ENCODE measurements around the gene SHISA6.

DNA sequence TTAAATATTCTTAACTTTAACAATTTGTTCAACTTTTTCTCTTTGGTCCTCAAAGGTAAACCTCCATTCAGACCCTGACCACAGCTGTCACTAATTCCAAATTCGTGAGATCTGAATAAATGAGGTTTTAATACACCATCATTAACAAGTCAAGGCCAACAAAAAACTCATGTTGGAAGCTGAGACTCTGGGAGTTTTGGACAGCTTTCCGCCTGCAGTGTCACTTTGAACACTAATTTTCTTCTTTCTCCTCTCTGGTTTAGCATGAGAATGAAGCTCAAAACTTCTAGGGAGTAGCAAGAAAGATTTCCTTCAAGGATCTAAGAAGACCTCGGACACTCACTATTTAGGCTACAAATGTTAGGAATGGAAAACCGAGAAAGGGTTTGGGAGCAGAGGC lies 324.6 kb downstream of the SHISA6 start:
- no peak for TF ChIP-seq POLR2AphosphoS5 (IDR thresholded peaks at IDR 0.05)
- no peak for TF ChIP-seq POLR2A (IDR thresholded peaks at IDR 0.05)
